ENCODE measurements around the gene CP.

DNA sequence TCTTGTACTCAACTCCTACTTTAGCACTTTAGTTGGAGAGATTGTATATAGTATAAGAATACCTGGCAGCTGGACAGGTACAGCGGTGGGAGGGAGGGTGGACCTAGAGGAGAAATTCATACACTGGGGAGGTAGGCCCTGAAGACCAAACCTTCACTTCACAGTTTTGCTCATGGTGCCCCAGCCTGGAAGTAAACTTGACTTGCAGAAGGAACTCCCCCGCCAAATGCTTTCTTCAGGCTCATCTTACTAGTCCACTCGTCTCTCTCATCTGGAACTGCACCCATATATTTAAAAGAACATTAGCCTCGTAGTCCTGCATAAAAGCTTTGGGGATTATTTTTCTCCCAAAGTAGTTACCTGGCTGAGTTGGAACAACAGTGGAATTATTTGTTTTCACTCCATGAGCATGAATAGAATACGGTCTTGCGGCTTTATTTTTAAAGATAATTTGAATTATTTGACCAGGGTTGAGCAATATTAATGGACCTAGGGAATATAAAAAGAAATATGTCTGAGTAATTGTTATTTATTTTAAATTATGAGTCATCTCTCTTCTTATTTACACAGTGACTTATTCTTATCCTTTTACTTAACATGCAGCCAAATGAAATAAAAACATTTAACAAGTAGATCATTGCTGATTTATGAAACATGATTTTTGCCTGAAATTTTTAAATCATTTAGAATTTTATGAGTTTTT lies 25.5 kb upstream of the CP start:
- TF ChIP-seq, protein P1, sequence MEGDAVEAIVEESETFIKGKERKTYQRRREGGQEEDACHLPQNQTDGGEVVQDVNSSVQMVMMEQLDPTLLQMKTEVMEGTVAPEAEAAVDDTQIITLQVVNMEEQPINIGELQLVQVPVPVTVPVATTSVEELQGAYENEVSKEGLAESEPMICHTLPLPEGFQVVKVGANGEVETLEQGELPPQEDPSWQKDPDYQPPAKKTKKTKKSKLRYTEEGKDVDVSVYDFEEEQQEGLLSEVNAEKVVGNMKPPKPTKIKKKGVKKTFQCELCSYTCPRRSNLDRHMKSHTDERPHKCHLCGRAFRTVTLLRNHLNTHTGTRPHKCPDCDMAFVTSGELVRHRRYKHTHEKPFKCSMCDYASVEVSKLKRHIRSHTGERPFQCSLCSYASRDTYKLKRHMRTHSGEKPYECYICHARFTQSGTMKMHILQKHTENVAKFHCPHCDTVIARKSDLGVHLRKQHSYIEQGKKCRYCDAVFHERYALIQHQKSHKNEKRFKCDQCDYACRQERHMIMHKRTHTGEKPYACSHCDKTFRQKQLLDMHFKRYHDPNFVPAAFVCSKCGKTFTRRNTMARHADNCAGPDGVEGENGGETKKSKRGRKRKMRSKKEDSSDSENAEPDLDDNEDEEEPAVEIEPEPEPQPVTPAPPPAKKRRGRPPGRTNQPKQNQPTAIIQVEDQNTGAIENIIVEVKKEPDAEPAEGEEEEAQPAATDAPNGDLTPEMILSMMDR (IDR thresholded peaks at IDR 0.05): no peak
- no peak for TF ChIP-seq POLR2A (IDR thresholded peaks at IDR 0.05)
